HG03354 (cell line): ENCODE measurements around the gene VRK3.
"Not testable (repeated sequence)": the region's sequence is repeated elsewhere in the genome, so short reads cannot be mapped to it uniquely, and the experiment has no call there.

Experiments
- ATAC-seq: cut with Tn5 transposase; IDR thresholded peaks from one replicate; pipeline ENCODE4 v1.9.1; 2021; ENCODE audit warnings: mild to moderate bottlenecking; ENCODE audit not compliant: unreplicated experiment, poor library complexity, severe bottlenecking

VRK3 gene, protein sequence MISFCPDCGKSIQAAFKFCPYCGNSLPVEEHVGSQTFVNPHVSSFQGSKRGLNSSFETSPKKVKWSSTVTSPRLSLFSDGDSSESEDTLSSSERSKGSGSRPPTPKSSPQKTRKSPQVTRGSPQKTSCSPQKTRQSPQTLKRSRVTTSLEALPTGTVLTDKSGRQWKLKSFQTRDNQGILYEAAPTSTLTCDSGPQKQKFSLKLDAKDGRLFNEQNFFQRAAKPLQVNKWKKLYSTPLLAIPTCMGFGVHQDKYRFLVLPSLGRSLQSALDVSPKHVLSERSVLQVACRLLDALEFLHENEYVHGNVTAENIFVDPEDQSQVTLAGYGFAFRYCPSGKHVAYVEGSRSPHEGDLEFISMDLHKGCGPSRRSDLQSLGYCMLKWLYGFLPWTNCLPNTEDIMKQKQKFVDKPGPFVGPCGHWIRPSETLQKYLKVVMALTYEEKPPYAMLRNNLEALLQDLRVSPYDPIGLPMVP

DNA sequence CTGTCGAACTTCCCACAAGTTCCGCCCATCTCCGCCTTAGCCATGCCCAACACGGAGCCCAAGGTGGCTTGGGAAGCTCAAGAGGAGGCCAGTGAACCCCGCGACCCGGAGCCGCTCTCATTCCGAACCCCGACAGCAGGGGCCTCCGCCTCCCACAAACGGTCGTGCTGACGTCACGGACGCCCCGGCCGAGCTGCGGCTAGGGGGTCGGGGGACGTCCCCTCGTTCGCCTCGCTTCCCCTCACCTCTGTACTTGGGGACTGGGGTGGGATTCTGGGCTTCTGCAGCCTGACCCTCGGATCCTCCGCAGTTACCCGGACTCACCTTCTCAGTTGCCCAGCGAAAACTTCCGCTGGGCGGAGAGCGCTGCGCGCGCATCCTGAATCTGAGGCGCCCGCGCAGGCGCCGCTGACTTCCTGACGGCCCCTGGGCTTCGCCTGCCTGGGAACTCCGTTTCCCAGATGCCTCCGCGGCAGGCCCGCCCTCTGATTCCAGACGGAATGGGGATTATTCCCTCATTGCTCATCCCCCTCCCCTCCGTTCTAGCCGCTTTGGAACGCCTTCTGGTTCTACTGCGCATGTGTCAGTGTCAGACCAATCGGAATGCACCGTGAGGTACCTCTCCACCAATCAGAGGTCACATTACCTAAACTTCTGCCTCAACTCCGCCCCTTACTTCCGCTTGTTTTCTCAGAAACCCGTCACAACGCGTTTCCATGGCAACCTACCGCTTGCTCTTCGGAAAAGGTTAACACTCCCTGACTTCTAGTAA lies at the start of gene VRK3:
Gene VRK3 (minus strand): TSS at position 351 of the 772 bp plus-strand sequence. CDS start 9,210 bp downstream, outside the sequence.
- peak; percentile 87 for ATAC-seq

DNA sequence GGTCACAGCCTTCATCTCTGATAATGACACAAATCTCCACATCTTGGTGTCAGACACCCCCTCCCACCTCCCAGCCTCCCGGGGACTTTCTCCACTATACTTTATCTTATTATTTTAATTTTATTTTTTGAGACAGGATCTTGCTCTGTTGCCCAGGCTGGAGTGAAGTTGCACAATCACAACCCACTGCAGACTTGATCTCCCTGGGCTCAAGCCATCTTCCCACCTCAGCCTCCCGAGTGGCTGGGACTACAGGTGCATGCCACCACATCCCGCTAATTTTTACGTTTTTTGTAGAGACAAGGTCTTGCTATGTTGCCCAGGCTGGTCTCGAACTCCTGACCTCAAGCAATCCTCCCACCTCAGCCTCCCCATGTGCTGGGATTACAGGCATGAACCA lies 43.2 kb upstream of the VRK3 start:
- not testable (repeated sequence) for ATAC-seq

DNA sequence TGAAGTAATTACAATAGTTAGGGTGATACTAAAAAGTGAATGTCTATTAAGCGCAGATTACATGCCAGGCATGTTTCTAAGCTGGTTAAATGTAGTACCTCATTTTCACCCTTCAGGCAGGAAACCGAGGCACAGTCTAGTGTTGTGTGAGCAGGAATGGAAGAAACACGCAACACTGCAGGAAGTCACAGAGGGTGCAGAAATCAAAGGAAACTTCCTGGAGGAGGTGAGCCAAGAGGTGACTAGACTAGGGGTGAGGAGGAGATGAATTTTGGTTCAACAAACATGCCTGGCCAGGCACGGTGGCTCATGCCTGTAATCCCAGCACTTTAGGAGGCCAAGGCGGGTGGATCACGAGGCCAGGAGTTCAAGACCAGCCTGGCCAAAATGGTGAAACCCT lies 42.4 kb upstream of the VRK3 start:
- ATAC-seq, result no peak

DNA sequence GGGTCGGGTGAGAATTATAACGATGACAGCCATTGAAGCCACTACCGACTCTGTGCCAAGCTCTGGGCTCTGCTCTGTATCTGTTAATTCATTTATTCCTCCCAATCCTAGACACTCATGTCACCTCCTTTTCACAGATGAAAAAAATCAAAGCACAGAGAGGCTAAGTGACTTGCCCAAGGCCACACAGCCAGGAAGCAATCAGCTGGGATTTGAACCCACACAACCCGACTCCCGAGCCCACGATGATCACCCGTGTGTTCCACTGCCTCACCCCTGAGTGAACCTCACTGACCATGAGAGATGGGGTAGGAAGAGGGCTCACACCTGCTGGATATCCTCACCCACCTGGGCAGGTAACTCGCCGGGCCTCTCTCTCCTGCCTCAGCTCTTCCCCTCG lies 40.8 kb upstream of the VRK3 start:
- ATAC-seq, result no peak

DNA sequence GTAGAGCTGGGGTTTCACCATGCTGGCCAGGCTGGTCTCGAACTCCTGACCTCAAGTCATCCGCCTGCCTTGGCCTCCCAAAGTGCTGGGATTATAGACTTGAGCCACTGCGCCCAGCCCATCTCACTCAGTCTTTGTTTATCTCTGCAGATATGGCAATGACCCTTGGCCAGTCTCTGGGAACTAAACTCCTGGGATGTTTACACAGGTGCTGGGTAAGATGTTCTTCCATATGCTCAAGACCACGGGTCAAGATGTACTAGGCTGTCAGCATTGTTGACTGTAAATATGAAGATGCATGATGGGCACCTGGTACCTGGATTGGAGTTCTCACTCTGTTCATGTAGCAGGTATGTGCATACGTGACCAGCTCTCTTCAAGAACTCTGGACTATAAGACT lies 36.5 kb upstream of the VRK3 start:
- ATAC-seq, result no peak

DNA sequence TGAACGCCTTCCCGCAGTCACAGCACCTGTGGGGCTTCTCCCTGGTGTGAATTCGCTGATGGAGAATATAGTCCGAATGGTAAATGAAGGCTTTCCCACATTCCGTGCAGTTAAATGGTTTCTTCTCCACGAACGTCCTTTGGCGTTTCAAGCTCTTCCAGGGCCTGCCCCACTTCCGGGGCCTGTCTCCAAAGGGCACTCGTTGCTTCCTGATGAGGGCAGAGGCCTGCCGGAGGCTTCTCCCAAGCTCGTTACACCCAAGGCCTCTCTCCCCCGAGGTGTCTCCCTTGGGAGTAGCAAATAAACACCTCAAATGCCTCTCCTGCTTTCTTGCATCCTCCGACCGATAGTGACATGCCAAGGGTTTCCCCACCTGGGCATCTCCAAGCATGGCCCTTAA lies 34.9 kb upstream of the VRK3 start:
- no peak for ATAC-seq

DNA sequence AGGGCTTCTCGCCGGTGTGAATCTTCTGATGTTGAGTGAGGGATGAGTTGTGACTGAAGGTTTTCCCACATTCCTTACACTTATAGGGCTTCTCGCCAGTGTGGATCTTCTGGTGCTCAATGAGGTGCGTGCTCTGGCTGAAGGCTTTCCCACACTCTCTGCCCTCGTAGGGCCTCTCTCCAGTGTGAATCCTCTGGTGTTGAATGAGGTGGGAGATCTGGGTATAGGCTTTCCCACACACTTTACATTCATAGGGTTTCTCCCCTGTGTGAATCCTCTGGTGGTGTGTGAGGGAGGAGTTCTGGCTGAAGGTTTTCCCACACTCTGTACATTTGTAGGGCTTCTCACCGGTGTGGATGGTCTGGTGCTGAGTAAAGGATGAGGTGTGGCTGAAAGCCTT lies 33.9 kb upstream of the VRK3 start:
- ATAC-seq, result no peak

DNA sequence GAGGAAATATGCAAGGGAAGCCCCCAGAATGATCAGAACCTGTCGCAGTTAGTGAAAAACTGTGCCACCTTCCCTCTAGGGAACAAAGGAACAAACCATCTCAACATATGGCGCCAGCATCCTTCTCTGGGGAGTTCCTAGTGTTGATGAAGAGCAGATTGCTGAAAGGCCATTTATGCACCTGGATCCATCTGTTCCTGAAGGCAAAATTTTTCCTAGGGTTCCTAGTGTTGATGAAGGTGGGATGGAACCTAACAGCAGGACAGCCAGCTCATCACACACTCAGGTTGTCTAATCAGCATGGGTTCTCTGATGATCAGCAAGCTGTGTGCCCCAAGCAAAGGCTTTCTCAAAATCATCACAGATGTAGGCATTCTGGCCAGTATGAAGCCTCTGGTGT lies 33.3 kb upstream of the VRK3 start:
- no peak for ATAC-seq

DNA sequence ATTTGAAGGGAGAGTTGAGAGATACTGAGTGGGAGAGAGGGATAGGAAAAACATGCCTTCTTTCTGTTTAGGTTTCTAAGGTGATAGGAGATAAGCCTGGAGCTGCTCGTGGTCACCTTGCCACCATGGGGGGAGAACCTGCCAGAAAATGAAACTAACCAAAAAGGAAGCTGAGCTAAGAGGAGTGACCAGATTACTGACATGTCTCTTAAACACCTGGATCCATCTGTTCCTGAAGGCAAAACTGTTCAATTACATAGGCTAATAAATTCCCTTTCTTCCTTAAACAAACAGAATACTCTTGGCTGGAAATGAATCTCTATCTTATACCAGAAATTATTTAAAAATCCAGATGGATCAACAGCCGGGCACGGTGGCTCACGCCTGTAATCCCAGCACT lies 27.9 kb upstream of the VRK3 start:
- no peak for ATAC-seq

DNA sequence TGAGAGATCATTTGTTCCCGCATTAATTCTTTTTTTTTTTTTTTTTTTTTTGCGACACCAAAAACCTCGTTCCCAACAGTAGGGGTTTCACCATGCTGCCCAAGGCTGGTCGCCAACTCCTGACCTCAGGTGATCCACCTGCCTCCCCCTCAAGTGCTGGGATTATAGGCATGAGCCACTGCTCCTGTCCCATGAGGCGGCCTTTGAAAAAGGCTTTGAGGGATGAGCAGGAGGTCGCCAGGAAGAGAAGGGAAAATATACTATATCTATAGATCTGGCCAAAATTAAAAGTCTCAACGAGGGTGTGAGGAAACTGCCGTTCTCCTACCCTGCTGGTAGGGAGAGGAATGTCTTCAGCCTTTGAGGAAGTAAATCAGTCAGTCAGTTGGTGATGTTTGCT lies 26.8 kb upstream of the VRK3 start:
- ATAC-seq, result no peak

DNA sequence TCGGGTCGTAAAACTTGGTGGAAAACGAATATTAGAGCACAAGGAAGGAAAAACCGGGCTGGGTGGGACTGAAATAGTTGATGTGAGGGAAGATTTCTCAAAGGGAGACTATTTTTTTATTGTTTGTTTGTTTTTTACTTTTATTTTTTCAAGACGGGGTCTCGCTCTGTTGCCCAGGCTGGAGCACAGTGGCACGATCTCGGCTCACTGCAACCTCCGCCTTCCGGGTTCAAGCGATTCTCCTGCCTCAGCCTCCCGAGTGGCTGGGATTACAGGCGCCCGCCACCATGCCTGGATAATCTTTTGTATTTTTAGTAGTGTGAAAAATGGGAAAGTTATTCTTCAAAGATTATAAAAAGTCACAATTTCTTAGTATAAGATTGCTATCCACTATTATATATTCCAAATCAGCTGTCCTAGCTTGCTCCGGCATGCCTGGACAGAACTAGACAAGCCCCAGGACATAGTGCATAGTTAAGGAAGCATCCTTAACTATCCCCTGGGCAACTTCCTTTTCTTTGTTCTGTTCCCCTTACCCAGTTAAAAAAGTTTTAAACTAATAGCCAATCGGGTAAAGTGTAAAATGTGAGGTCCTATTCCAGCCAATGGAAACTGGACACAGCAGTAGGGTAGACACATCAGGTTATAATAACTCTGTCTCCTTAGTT lies 26.2 kb upstream of the VRK3 start:
- not testable (repeated sequence) for ATAC-seq

DNA sequence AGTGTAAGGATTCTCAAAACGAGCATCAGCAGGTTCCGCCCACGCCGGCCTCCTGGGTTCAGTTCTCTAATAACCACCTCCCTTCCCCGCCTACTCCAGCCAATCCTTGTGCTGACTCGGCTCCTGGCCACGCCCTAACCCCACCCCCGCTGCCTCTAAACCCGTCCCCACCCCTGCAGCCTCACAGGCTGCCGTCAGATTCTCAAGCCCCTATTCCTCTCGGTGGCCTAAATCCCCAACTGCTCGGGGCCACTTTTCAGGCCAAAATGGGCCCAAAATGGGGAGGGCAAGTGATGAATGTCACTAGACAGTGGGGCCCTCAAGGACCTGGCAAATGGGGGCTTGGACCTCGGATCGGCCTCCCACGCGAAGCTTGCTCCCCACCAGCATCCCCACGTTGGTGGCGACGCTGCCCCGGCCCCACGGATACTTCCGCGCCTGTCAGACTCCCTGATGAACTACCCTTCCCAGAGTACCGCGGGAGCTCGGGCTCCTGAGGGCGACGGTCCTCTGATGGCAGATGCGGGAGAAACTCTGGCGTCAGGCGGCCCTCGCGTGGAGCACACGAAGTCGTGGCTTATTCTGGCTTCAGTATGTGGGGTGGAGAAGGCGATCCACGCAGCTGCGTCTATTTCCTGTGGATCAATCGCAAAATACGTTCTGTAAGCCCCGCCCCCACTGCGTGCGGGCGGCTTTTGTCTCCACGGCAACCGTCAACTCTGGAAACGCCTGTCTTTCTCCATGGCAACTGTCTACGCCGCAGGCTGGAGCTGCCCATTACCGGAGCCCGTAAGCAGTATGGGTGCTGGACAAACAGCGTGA lies 25.4 kb upstream of the VRK3 start:
- ATAC-seq, result peak; percentile 50

DNA sequence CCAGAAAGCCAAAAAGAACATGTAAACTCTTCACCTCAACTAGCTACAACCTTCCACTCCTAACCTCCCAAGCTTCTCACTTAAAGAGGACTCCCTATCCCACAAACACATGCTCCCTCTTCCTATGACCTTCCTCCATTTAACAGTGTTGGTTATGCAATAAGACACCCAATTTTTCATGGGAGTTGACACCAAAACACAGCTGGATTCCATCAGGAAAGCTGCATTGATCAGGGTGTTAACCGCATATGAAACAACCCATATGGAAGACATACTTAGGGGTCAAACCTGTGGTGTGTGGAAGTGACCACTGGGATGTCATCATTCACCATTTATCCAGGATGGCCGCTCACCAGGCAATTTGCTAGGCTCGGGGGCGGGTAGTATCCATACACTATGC lies 22.5 kb upstream of the VRK3 start:
- ATAC-seq, result no peak

DNA sequence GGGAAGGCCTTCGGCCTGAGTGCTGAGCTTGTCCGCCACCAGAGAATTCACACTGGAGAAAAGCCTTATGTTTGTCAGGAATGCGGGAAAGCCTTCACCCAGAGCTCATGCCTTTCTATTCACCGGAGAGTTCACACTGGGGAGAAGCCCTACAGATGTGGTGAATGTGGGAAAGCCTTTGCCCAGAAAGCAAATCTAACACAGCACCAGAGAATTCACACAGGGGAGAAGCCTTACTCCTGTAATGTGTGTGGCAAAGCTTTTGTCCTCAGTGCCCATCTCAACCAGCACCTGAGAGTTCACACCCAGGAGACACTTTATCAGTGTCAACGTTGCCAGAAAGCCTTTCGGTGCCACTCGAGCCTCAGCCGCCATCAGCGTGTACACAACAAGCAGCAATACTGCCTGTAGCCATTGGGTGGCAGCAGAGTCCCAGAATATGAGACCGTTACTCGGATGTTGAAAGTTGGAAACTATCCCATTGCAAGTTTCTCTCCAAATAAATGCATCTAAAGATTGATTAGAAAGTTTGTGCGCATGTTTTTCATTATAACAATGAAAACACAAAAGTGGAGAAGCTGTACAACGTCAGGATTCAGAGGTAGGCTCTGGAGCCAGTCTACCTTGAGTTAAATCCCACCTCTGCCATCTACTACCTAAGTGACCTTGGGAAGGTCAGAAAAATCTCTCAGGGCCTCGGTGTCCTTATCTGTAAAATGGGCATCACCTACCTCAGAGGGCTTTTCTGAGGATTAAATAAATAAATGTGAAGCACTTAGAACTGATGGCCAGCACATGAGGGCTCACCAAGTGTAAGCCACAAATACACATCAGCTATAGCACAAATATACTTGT lies 21.7 kb upstream of the VRK3 start:
- ATAC-seq, result no peak

DNA sequence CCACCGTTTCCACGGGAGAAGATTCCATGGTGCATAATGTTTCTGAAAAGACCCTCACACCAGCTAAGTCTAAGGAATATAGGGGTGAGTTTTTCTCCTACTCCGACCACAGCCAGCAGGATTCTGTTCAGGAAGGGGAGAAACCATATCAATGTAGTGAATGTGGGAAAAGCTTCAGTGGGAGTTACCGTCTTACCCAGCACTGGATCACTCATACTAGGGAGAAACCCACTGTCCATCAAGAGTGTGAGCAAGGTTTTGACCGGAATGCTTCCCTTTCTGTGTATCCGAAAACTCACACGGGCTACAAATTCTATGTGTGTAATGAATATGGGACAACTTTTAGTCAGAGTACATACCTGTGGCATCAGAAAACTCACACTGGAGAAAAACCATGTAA lies 19.8 kb upstream of the VRK3 start:
- ATAC-seq, result no peak

DNA sequence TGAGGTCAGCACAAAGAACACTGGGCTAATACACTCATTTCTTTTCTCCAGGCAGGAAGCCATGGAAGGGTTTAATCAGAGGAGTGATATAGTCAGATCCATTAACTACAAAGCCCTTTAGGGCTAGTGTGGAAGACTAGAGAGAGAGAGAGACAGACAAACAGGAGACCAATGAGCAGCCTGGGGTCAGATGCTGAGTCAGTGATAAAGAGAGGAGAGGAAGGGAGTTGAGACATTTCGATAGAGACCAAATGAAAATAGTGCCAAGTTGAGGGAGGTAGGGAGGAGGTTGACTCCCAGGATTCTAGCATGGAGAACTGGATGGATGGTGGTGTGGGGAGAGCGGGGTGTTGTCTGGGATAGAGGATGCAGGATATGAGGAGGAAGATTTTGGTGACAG lies 18.8 kb upstream of the VRK3 start:
- ATAC-seq, result no peak

DNA sequence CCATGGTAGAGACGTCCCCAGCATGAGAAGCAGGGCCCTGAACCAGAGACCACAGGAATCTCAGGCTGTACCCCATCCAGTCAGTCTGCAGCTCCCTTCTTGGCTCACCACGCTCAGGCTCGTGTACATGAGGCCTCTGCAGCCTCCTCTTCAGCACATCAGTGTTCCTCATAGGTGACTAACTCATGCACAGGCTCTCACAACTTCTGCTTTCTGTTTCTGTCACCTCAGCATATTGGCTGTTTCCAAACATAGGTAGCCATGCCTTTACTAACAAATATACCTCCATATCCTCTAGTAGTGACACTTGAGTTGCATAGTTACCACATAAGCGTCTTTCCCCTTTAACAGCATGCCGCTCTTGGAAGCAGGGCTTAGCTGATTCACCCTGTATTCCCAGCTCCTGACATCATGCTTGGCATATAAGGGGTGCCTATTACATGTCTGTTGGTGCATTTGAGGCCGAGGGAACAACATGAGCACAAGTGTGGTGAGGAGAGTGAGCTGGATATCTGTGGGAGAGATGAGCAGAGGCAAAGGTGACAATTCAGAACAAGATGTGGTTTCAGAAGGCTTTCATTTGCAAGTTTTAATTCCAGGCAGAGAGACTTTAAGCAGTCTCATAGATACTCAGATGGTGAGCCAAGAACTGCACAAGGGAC lies 17.3 kb upstream of the VRK3 start:
- ATAC-seq, result no peak

DNA sequence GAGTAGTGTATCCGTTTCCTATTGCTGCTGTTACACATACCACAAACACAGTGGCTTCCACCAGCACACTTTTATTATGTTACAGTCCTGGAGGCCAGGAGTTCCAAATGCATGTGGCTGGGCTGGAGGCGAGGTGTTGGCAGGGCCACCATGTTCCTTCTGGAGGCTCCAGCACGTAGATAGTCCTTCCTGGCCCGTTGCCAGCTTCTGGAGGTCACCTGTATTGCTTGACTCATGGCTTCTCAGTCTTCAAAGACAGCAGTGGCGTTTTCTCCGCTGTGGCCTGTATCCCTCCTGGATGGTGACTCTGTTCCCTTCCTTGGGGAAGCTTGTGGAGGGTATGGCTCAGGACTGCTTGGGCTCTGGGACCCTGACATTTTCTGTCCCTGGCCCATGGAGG lies 15.8 kb upstream of the VRK3 start:
- no peak for ATAC-seq
